BE2C (cell line): ENCODE measurements around the gene LGMN.

Source experiments
- DNase-seq: peaks from one replicate; pipeline ENCODE4 v3.0.0-alpha.2; 2020
- H3K27me3 ChIP-seq: fragments of 250-450 bp; sonication (Bioruptor Pico); 2 replicates; pipeline ENCODE4 v1.5.1; 2020; ENCODE audit warnings: mild to moderate bottlenecking
- H3K36me3 ChIP-seq: fragments of 250-450 bp; sonication (Bioruptor Pico); 2 replicates; pipeline ENCODE4 v1.5.1; 2020; ENCODE audit warnings: mild to moderate bottlenecking
- H3K4me1 ChIP-seq: fragments of 250-450 bp; sonication (Bioruptor Pico); 2 replicates; pipeline ENCODE4 v1.5.1; 2020
- H3K4me3 ChIP-seq: 2 replicates; pipeline ENCODE4 v1.5.1; 2011; ENCODE audit warnings: low read depth, low read length
- H3K9me3 ChIP-seq: fragments of 250-450 bp; sonication (Bioruptor Pico); 2 replicates; pipeline ENCODE4 v1.5.1; 2020
- TF ChIP-seq, protein P1 (sequence below): IDR thresholded peaks from 2 replicates; pipeline ENCODE4 v1.5.1; 2012; ENCODE audit warnings: mild to moderate bottlenecking, low read depth, low read length

LGMN gene

DNA sequence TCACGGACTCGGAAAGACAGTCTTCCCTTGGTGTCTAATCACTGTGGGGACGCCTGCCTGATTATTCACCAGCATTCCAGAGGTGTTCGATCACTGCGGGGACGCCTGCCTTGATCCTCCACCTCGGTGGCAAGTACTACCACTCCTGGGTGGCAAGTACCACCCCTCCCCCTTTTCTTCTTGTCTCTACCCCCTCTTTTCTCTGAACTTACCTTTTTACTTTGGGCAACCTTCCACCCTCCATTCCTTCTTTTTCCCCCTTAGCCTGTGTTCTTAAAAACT is 12.0 kb upstream of the LGMN start:
- Histone ChIP-seq H3K4me1 (peaks cover 10% of the 10 kb centered on the region), H3K9me3 (no peaks in the 10 kb centered on the region; the same call in 1 of the 2 replicates), H3K27me3 (no peaks in the 10 kb centered on the region), H3K36me3 (no peaks in the 10 kb centered on the region), H3K4me3 (no peak overlapping the region)
- no peak for DNase-seq
- TF ChIP-seq, protein P1, sequence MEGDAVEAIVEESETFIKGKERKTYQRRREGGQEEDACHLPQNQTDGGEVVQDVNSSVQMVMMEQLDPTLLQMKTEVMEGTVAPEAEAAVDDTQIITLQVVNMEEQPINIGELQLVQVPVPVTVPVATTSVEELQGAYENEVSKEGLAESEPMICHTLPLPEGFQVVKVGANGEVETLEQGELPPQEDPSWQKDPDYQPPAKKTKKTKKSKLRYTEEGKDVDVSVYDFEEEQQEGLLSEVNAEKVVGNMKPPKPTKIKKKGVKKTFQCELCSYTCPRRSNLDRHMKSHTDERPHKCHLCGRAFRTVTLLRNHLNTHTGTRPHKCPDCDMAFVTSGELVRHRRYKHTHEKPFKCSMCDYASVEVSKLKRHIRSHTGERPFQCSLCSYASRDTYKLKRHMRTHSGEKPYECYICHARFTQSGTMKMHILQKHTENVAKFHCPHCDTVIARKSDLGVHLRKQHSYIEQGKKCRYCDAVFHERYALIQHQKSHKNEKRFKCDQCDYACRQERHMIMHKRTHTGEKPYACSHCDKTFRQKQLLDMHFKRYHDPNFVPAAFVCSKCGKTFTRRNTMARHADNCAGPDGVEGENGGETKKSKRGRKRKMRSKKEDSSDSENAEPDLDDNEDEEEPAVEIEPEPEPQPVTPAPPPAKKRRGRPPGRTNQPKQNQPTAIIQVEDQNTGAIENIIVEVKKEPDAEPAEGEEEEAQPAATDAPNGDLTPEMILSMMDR: no peak

DNA sequence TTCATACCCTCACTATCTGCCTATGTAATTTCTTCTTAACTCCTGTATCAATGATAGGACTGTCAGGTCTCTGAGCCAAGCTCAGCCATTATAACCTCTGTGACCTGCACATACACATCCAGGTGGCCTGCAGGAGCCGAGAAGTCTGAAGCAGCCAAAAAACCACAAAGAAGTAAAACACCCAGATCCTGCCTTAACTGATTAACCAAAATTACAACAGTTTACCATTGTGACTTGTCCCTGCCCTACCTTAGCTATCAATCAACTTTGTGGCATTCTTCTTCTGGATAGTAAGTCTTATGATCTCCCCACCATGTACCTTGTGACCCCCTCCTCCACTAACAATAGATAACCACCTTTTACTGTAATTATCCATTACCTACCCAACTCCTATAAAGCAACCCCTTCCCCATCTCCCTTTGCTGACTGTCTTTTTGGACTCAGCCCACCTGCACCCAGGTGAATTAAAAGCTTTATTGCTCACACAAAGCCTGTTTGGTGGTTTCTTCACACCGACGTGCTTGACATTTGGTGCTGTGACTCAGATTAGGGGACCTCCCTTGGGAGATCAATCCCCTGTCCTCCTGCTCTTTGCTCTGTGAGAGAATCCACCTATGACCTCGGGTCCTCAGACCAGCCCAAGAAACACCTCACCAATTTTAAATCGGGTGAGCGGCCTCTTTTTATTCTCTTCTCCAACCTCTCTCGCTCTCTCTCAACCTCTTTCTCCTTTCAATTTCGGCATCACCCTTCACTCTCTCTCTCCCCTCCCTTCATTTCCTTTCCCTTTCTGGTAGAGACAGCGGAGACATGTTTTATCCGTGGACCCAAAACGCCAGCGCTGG is 11.5 kb upstream of the LGMN start:
- no peaks in the 10 kb centered on the region; the same call in 1 of the 2 replicates for H3K9me3 ChIP-seq
- H3K36me3 ChIP-seq: no peaks in the 10 kb centered on the region
- H3K27me3 ChIP-seq: no peaks in the 10 kb centered on the region
- TF ChIP-seq, protein P1: no peak
- DNase-seq: no peak
- H3K4me1 ChIP-seq: peaks cover 10% of the 10 kb centered on the region
- H3K4me3 ChIP-seq: no peak overlapping the region

DNA sequence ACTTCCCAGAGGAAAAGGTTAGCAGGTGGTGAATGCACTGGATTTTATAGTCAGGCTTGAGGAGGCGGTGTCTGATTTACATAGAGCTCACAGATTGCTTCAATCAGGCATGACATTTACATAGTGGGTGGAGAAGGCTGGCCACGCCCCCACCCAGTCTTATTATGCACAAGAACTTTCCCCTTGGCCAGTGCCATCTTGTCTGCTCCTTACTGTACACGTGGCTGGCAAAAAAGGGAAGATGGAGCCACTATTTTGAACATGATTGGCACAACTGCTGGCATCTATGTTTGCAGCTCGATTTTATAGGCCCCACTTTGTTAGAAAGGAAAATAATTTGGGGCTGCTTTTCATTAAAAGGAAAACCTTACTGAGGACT is 10.9 kb upstream of the LGMN start:
- peak; percentile 93 for DNase-seq
- Histone ChIP-seq H3K4me1 (peaks cover 10% of the 10 kb centered on the region), H3K9me3 (no peaks in the 10 kb centered on the region; the same call in 1 of the 2 replicates), H3K4me3 (no peak overlapping the region), H3K27me3 (no peaks in the 10 kb centered on the region), H3K36me3 (no peaks in the 10 kb centered on the region)
- TF ChIP-seq, protein P1: no peak

DNA sequence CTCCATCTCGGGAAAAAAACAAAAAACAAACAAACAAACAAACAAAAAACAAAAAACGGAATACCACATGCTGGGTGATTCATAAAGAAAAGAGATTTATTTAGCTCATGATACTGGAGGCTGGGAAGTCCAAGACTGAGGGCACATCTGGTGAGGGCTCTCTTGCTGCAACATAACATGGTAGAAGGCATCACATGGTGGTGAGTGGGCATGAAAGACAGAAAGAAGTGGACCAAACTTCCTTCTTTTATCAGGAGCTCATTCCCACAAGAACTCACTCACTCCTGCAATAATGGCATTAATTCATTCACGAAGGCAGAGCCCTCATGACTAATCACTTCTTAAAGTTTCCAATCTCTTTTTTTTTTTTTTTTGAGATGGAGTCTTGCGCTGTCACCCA is 8.0 kb upstream of the LGMN start:
- no peak for DNase-seq
- Histone ChIP-seq H3K4me1 (peaks cover 10% of the 10 kb centered on the region), H3K4me3 (no peak overlapping the region), H3K27me3 (no peaks in the 10 kb centered on the region), H3K36me3 (no peaks in the 10 kb centered on the region), H3K9me3 (no peaks in the 10 kb centered on the region; the same call in 1 of the 2 replicates)
- TF ChIP-seq, protein P1: no peak

DNA sequence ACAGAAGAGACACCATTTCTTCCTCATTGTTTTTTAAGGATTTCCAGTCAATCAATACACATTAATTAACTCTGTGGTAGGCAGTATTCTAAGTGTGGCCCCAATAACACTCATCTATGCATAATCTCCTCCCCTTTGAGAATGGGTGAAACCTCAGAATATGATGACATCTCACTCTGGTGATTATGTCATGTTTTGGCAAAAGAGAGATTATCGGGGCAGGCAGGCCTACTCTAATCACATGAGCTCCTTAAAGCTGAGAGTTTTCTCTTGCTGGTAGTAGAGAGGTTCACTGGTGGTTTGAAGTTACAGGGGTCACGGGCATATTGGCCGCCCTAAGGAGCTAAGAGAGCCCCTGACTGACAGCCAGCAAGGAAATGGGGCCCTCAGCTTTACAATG is 7.1 kb upstream of the LGMN start:
- H3K9me3 ChIP-seq: no peaks in the 10 kb centered on the region; the same call in 1 of the 2 replicates
- no peak for DNase-seq
- H3K36me3 ChIP-seq: no peaks in the 10 kb centered on the region
- TF ChIP-seq, protein P1: no peak
- H3K4me1 ChIP-seq: peaks cover 10% of the 10 kb centered on the region
- no peak overlapping the region for H3K4me3 ChIP-seq
- no peaks in the 10 kb centered on the region for H3K27me3 ChIP-seq

DNA sequence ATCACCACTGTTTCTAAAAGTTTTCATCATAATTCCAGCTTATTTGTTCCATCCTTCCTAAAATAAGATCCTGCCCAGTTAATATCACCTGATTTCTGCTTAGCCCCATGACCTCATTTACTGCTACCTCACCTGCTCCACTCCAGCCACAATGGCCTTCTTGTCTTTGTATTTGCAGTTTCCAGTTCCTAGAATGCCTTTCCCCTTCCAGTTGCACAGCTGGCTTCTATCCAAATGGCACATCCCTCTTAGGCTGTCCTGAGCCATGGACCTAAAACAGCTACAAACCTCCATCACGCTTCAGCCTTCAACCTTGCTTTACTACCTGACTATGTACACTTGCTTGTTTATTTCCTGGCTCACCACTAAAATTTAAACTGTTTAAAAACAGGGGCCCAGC is 6.5 kb upstream of the LGMN start:
- Histone ChIP-seq H3K36me3 (no peaks in the 10 kb centered on the region), H3K9me3 (no peaks in the 10 kb centered on the region; the same call in 1 of the 2 replicates), H3K4me3 (no peak overlapping the region), H3K4me1 (peaks cover 10% of the 10 kb centered on the region), H3K27me3 (no peaks in the 10 kb centered on the region)
- no peak for DNase-seq
- TF ChIP-seq, protein P1: no peak
